ENCODE results near the gene GLT1D1.
"Not testable (repeated sequence)": the region's sequence is repeated elsewhere in the genome, so short reads cannot be mapped to it uniquely, and the experiment has no call there.

GLT1D1 gene

GRCh38 chr12:128820723-128821432, 32.4 kb upstream of the GLT1D1 start:
- peak; percentile 29 for DNase-seq

- DNase-seq: peak; percentile 33
Measured at GRCh38 chr12:128823216-128823915, 29.9 kb upstream of the GLT1D1 start.

- DNase-seq: peak; percentile 97
Measured at GRCh38 chr12:128823916-128824839, 29.1 kb upstream of the GLT1D1 start, which contains the start of gene SLC15A4. Gene SLC15A4, minus strand, starts transcription at chr12:128823958. Its CDS starts 15 bp downstream, at chr12:128823943.

- no peak for DNase-seq
Measured at GRCh38 chr12:128825835-128826234, 27.4 kb upstream of the GLT1D1 start.

- no peak for DNase-seq
Measured at GRCh38 chr12:128827724-128828123, 25.6 kb upstream of the GLT1D1 start.

GRCh38 chr12:128829861-128830504, 23.3 kb upstream of the GLT1D1 start:
- DNase-seq: peak; percentile 75

GRCh38 chr12:128830505-128830893, 22.8 kb upstream of the GLT1D1 start:
- peak; percentile 73 for DNase-seq

GRCh38 chr12:128833418-128833817, 19.9 kb upstream of the GLT1D1 start:
- DNase-seq: no peak

GRCh38 chr12:128839885-128840284, 13.4 kb upstream of the GLT1D1 start:
- not testable (repeated sequence) for DNase-seq

- DNase-seq: no peak
Measured at GRCh38 chr12:128840862-128841468, 12.3 kb upstream of the GLT1D1 start.

- no peak for DNase-seq
Measured at GRCh38 chr12:128842579-128842978, 10.7 kb upstream of the GLT1D1 start.

GRCh38 chr12:128843538-128843937, 9.7 kb upstream of the GLT1D1 start:
- no peak for DNase-seq

GRCh38 chr12:128844031-128844635, 9.1 kb upstream of the GLT1D1 start:
- DNase-seq: peak; percentile 35

GRCh38 chr12:128846671-128847070, 6.6 kb upstream of the GLT1D1 start:
- DNase-seq: not testable (repeated sequence)

GRCh38 chr12:128848371-128848770, 4.9 kb upstream of the GLT1D1 start:
- DNase-seq: no peak

- not testable (repeated sequence) for DNase-seq
Measured at GRCh38 chr12:128849806-128850205, 3.5 kb upstream of the GLT1D1 start.

GRCh38 chr12:128850400-128850799, 2.9 kb upstream of the GLT1D1 start:
- DNase-seq: no peak

GRCh38 chr12:128851429-128851828, 1.8 kb upstream of the GLT1D1 start:
- not testable (repeated sequence) for DNase-seq

GRCh38 chr12:128852026-128852698, 1.1 kb upstream of the GLT1D1 start:
- no peak for DNase-seq

- no peak for DNase-seq
Measured at GRCh38 chr12:128853600-128854197, 421 bp downstream of the GLT1D1 start.
